Transverse colon (tissue), 4 donors: Measurements from ENCODE around the gene GPR150.
A peak's percentile ranks its signal among the peaks of the same experiment; 100 is the strongest.

ENCODE experiments used
- CTCF ChIP-seq, 5 experiments: fragments of 200-600 bp in 3 of 5; fragments of 450-650 bp in 2 of 5; sonication (generic) in 3 of 5; IDR thresholded peaks; 1 replicate in 2 of 5; 2 replicates in 3 of 5; pipeline ENCODE4 v1.5.1; 2016 to 2017; ENCODE audit warnings: antibody characterized with exemption in 5 of 5, inconsistent platforms in 3 of 5, mild to moderate bottlenecking in 2 of 5, moderate library complexity in 1 of 5
- POLR2A ChIP-seq: fragments of 450-650 bp; IDR thresholded peaks from one replicate; pipeline ENCODE4 v1.6.1; 2016; ENCODE audit warnings: antibody characterized with exemption, mild to moderate bottlenecking, moderate library complexity
- POLR2AphosphoS5 ChIP-seq, 3 donors: sonication (generic); formaldehyde crosslinking; IDR thresholded peaks; one replicate each; pipeline ENCODE4 v1.6.1; 2016; ENCODE audit warnings: antibody characterized with exemption in 3 of 3

GRCh38 chr5:95669540-95669939 lies 49.7 kb downstream of the GPR150 start:
- TF ChIP-seq CTCF (IDR thresholded peaks at IDR 0.05) (no peak), POLR2A (no peak), POLR2AphosphoS5 (IDR thresholded peaks at IDR 0.05) (peak; percentile 76 to 80 (median 76))
